ENCODE measurements around the gene SPTBN1.

DNA sequence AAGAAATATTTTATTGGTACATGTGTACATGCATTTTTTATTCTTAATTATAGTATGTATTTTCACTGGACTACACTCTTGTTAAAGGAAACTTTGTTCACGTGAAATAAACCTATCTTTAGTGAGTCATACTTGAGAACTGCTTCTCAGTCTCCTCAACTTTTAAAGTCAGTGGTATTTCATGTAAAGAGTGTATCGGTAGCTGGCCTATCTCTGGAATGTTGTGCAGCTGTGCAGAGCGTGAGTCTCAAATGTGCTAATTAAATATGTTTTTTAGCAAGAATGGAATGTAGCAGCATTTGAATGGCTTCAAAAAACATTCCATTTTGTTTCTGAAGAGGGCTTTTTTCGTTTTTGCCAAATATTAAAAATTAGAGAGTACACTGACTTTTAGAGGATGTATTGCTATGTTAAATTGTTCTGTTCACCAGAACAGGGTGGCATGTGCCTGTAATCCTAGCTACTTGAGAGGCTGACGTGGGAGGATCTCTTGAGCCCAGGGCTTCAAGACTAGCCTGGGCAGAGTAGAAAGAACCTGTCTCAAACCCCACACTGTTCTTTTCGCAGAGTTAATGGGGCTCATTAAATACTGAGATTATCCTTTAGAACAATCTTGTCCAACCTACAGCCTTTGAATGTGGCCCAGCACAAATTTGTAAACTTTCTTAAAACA, 14.3 kb downstream of the SPTBN1 start:
- no peak for TF ChIP-seq EZH2 (IDR thresholded peaks at IDR 0.05; ENCODE audit: insufficient read depth, poor library complexity, severe bottlenecking)
- no peak for TF ChIP-seq EZH2phosphoT487 (IDR thresholded peaks at IDR 0.05; ENCODE audit: insufficient read depth, low read depth)

Data from GM23248 (cell line).